ENCODE data around the gene ARHGEF9.

- no peak for TF ChIP-seq EP300 (IDR thresholded peaks at IDR 0.05)
- no peak for TF ChIP-seq CTCF (IDR thresholded peaks at IDR 0.05)
- TF ChIP-seq POLR2A (IDR thresholded peaks at IDR 0.05) = no peak
- no peak for TF ChIP-seq POLR2AphosphoS5 (IDR thresholded peaks at IDR 0.05)
Observed at GRCh38 chrX:63708801-63709200, 76.2 kb downstream of the ARHGEF9 start.

Measured in upper lobe of left lung (tissue), 4 donors.